Subcutaneous adipose tissue (tissue), 4 donors: Measurements from ENCODE around the gene CILP. TPM values are rescaled to one million over a fixed set of nuclear protein-coding genes. Genes with fewer than 3 reads are reported as not detected.

Source experiments
- small RNA-seq: library from RNA; depleted of rRNA; stranded (forward); fragments of <200 nt; gene quantifications from one replicate; pipeline ENCODE3, GENCODE V24; 2016
- total RNA-seq, 4 donors: library from RNA; depleted of rRNA; stranded (reverse); fragments of >200 nt; gene quantifications; one replicate each; pipeline ENCODE4 v1.1.0, GENCODE V29; 2016
- TF ChIP-seq, protein P1 (sequence below): fragments of 450-650 bp; IDR thresholded peaks from one replicate; pipeline ENCODE4 v1.5.1; 2016; ENCODE audit warnings: low read depth, mild to moderate bottlenecking, control low read depth, antibody characterized with exemption, moderate library complexity

Gene CILP
- total RNA-seq, 4 donors from 2014 or later = 46.5 to 223 (median 111) TPM

DNA sequence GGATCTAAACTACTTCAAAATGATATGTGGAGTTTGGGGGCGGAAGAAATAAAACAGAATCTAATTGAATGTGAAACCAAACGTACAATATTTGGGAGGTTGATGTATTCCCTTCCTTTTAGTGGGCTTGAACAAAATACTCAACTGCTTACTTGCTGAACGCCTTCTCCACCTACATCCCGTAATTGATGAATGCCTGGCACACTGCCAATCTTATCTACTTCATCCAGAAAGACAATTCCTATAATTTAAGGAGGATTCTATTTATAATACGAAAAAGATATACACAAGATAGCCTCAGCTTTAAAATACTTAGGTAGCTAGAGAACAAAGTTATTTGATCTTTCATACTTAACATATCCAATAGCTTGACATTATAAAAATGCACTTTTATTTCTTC is 54.6 kb downstream of the CILP start:
- TF ChIP-seq, protein P1, sequence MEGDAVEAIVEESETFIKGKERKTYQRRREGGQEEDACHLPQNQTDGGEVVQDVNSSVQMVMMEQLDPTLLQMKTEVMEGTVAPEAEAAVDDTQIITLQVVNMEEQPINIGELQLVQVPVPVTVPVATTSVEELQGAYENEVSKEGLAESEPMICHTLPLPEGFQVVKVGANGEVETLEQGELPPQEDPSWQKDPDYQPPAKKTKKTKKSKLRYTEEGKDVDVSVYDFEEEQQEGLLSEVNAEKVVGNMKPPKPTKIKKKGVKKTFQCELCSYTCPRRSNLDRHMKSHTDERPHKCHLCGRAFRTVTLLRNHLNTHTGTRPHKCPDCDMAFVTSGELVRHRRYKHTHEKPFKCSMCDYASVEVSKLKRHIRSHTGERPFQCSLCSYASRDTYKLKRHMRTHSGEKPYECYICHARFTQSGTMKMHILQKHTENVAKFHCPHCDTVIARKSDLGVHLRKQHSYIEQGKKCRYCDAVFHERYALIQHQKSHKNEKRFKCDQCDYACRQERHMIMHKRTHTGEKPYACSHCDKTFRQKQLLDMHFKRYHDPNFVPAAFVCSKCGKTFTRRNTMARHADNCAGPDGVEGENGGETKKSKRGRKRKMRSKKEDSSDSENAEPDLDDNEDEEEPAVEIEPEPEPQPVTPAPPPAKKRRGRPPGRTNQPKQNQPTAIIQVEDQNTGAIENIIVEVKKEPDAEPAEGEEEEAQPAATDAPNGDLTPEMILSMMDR = no peak

DNA sequence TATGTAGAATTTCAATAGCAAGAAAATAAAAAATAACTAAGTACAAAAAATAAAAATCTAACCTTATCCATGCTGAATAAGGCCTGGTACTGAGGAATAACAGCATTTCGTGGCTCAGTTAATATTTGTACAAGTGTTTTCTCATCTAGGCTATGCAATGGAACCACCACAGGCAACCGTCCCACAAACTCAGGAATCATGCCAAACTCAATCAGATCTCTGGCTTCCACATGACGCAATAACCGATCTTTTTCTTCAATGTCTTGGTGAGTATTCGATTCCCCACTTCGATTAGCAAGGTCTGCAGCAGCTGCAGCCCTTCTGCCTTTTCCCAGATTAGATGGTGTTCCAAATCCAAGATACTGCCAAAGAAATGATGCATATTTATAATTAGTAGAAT is 56.6 kb downstream of the CILP start:
- TF ChIP-seq, protein P1 = no peak

DNA sequence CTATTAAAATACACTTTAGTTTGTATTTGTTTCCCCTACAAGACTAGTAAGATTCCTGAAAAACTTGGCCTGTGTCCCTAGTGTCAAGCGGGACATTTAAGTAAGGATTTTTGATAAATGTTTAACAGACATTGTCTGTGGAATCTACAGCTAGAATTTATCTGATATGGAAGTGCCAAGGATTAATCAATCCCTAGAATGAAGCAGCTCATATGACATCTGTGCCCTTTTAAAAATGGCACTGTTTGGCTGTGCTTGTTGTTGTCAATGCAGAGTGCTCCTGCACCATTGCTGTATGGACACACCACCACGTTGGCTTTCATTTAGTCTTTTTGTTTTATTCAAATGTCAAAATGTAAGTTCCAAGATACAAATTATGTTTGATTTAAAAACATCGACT is 63.4 kb downstream of the CILP start:
- TF ChIP-seq, protein P1 = no peak

DNA sequence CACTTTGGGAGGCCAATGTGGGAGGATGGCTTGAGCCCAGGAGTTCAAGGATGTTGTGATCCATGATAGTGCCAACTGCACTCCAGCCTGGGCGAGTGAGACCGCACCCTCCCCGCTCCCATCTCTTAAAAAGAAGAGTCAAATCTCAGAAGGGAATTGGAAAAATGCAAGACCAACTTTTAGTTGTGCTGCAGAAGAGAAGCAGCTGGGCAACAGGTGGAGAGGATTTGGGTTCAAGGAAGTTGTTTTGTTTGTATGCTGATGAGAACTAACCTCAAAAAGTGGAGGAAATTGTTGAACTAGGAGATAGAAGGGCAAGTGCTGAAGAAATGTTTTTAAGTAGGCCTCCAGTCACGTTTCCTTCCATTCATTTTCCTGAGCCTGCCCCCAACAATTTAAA is 64.8 kb downstream of the CILP start:
- TF ChIP-seq, protein P1 = no peak

Small RNA genes within 50 kb of the gene (small RNA-seq; reads per million reads assigned to genes)
- gene AC068213.1 = not detected
- gene RNU6-686P = not detected

Other genes starting within 250 kb of the CILP start
- 100 to 1,000 TPM in 1 of 4 donors, 10 to 100 TPM in 3; 89.7 to 127 (median 94.8) TPM for gene SPG21, start 221.6 kb downstream of the CILP start, total RNA-seq
- gene MTFMT, start 181.8 kb downstream of the CILP start, total RNA-seq = 10 to 100 TPM; 18.3 to 29.0 (median 23.7) TPM
- not detected for gene SLC51B, start 166.1 kb downstream of the CILP start, total RNA-seq
- gene RASL12, start 143.5 kb downstream of the CILP start, total RNA-seq = 10 to 100 TPM in 1 of 4 donors, 1 to 10 TPM in 3; 2.6 to 13.6 (median 7.7) TPM
- gene KBTBD13, start 134.7 kb downstream of the CILP start, total RNA-seq = not detected
- 1 to 10 TPM; 1.3 to 5.7 (median 3.1) TPM for gene UBAP1L, start 96.3 kb downstream of the CILP start, total RNA-seq
- gene PDCD7, start 77.7 kb downstream of the CILP start, total RNA-seq = 10 to 100 TPM; 11.9 to 21.1 (median 17.9) TPM
- gene CLPX, start 26.1 kb downstream of the CILP start, total RNA-seq = 10 to 100 TPM; 49.6 to 79.5 (median 71.9) TPM
- 10 to 100 TPM in 2 of 4 donors, 1 to 10 TPM in 2; 8.1 to 13.4 (median 11.0) TPM for gene PARP16, start 75.4 kb upstream of the CILP start, total RNA-seq
- gene RNU5A-1, start 84.6 kb upstream of the CILP start, total RNA-seq = not detected
- not detected for gene RNU5B-1, start 93.2 kb upstream of the CILP start, total RNA-seq
- not detected for gene IGDCC3, start 166.5 kb upstream of the CILP start, total RNA-seq
- 1 to 10 TPM in 1 of 4 donors, under 1 TPM in 2, not detected in 1; 0.34 to 1.3 (median 0.66) TPM for gene IGDCC4, start 211.5 kb upstream of the CILP start, total RNA-seq